NB4 (cell line): Measurements from ENCODE around the gene GPR84.

Experiments used
- DNase-seq: peaks from one replicate; pipeline ENCODE4 v3.0.0; 2010; ENCODE audit warnings: low read depth
- H3K4me3 ChIP-seq: one replicate; pipeline ENCODE4 v1.5.1; 2011; ENCODE audit warnings: mild to moderate bottlenecking, low read depth, low read length, moderate library complexity
- CTCF ChIP-seq: IDR thresholded peaks from one replicate; pipeline ENCODE4 v1.5.1; 2012; ENCODE audit warnings: low read depth, low read length
- MAX ChIP-seq: IDR thresholded peaks from 2 replicates; pipeline ENCODE4 v1.6.1; 2011; ENCODE audit warnings: low read depth, low read length
- MYC ChIP-seq: IDR thresholded peaks from 2 replicates; pipeline ENCODE4 v1.6.1; 2011; ENCODE audit warnings: low read depth, low read length
- POLR2A ChIP-seq: IDR thresholded peaks from 2 replicates; pipeline ENCODE4 v1.6.1; 2011; ENCODE audit warnings: mild to moderate bottlenecking; ENCODE audit not compliant: insufficient read length; ENCODE audit errors: extremely low read depth

GPR84 gene

GRCh38 chr12:54375259-54375579 is 10.9 kb upstream of the GPR84 start:
- no peak for DNase-seq
- no peak overlapping the region for H3K4me3 ChIP-seq
- TF ChIP-seq MYC (no peak), POLR2A (no peak), CTCF (no peak), MAX (no peak)

- no peak for DNase-seq
- no peak overlapping the region for H3K4me3 ChIP-seq
- TF ChIP-seq MAX (no peak), CTCF (no peak), POLR2A (no peak), MYC (no peak)
These were observed 10.4 kb upstream of the GPR84 start for GRCh38 chr12:54374562-54375258.

GRCh38 chr12:54373649-54374561 is 9.6 kb upstream of the GPR84 start:
- TF ChIP-seq POLR2A (no peak), CTCF (no peak), MYC (no peak), MAX (no peak)
- no peak for DNase-seq

GRCh38 chr12:54372113-54372806 is 8.0 kb upstream of the GPR84 start:
- no peak overlapping the region for H3K4me3 ChIP-seq
- TF ChIP-seq POLR2A = no peak
- no peak for TF ChIP-seq MYC
- TF ChIP-seq CTCF = no peak
- no peak for TF ChIP-seq MAX
- no peak for DNase-seq

More at GRCh38 chr12:54373649-54374561, 9.6 kb upstream of the GPR84 start:
- H3K4me3 ChIP-seq = no peak overlapping the region

- DNase-seq = no peak
- no peak for TF ChIP-seq MAX
- no peak for TF ChIP-seq POLR2A
- TF ChIP-seq CTCF = no peak
- no peak for TF ChIP-seq MYC
- no peak overlapping the region for H3K4me3 ChIP-seq
These were observed 7.2 kb upstream of the GPR84 start for GRCh38 chr12:54371328-54372112.
